T-helper 1 cell treated with Interleukin-12 subunit alpha and Interleukin-12 subunit beta and Interleukin-4 antibody, amounts not matched to agents 30 ng/mL and 1 ng/mL, for 36 hours (primary cell): Measurements from ENCODE around the gene MAP3K1. TPM values are rescaled to one million over a fixed set of nuclear protein-coding genes. Genes with fewer than 3 reads are reported as not detected.

Source experiments
- intact Hi-C: fragments of 100-400 bp; cut with micrococcal nuclease; formaldehyde crosslinking; loops from one replicate; pipeline ENCODE4 v1.15.1; 2024
- total RNA-seq: library from RNA; stranded (reverse); gene quantifications from 2 replicates; pipeline ENCODE4 v1.2.3, GENCODE V29; 2022

Gene MAP3K1
- total RNA-seq, 1 donor from 2014 or later: 41.9 TPM

DNA sequence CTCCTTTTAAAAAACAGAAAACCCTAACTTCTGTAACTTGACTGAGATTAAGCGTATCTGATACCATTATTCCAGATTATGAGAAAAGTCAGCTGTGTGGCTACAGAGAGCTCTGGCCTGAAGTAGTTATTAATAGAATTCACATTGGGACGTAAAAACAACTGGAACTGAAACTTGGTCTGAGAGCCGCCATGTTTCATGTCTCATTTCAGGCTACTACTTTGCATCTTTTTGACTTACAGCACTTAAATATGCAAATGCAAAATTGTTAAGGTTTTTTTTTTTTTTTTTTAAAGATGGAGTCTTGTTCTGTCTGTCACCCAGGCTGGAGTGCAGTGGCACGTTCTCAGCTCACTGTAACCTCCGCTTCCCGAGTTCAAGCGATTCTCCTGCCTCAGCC, 25.2 kb downstream of the MAP3K1 start:
- intact Hi-C loops: no loop called here

DNA sequence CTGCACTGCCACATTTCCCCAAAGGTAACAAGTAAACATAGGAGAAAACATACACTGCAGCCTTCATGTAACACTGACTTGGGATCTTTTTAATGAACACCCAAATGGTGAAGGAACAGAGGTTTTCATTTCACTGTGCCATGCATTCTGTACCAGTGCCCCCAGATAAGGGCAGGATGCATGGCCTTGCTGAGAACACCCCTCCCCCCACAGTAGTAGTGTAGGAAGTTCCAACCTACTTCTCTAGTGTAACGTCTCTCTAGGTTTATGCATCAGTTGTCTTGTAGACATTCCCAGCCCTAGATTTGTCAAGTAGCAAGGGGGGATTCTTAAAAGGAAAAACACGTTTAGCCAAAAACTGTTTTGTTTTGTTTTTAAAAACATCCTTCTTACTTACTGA, 29.9 kb downstream of the MAP3K1 start:
- intact Hi-C loops: no loop called here

DNA sequence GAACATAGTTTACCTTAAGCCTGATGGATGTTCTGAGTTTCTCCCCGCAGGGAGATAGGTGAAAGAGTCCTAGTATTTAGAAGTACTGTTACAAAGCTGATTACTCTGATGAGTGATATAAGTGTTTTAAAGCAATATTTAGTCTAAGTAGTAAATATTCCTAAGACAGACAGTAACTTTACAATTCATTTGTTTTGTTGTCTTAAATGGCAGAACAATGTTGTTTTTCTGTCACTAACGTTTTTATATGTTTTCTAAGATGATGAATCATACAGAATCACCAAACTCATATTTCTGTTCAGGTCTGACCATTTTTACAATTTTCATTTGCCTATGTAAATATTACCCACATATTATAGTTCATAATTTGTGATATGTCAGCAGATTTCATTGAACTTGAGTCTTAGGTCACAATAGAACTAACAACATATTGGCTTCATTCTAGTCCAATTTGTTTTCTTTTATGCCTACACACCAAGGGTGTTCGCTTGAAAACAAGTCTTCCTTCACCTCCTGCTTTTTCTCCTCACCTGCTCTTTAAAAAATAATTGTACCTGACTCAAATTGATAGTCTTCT, 30.6 kb downstream of the MAP3K1 start:
- intact Hi-C loops: no loop called here

DNA sequence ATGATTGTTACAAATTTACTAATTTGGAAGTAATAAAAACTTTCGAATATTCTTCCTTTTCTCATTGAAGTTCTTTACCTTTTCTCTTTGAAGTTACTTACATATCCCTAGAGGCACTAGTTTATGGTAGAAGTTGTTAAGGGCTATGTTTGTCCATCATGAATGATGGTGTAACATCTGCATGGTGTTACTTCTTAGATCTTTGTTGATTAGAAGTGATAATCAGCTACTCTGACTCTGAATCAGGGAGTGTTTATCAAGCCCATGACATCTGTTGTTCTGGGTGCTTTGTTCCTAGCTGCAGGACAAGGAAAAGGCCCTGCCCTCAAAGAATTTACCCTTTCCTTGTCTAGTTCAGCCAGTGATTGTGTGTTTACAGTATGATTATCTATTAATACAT, 32.9 kb downstream of the MAP3K1 start:
- intact Hi-C loops: no loop called here

DNA sequence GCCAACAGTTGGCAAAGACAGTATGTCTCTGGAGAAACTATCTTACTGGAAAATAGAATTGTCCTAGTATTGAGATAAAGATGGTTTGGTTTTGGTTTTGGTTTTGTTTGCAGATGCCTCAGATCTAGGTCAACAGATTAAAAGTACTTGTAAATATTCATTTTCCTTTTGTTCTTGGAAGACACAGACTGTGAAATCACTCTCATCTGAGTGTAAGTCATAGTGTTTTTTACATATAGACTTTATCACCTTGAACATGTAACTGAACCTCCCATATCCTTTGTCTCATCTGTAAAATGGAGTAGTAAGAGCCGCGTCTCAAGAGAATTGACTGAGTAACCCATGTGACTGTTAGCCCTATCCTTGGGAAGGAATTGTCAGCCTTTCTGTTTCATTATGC, 34.3 kb downstream of the MAP3K1 start:
- intact Hi-C loops: loop anchor here (5.0 kb wide), 1 partner anchor 577 kb away; no protein-coding TSS in a partner anchor

DNA sequence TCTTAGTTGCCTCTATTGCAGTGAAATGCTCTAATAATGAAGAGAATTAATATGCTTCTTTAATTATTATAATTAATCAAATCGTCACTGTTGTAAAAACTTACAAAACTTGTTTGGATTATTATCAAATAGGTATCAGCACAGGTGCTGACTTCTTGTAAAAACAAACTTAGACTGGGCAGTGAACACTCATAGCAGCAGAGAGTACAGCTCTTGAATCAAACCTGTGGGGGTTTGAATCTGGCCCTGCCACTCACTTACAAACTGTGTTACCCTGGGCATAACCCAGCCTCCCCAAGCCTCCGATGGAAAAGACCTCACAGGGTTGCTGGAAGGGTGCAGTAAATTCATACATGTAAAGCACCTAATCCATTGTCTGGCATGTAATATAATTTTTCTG, 35.1 kb downstream of the MAP3K1 start:
- intact Hi-C loops: loop anchor here (5.0 kb wide), 1 partner anchor 578 kb away; no protein-coding TSS in a partner anchor

DNA sequence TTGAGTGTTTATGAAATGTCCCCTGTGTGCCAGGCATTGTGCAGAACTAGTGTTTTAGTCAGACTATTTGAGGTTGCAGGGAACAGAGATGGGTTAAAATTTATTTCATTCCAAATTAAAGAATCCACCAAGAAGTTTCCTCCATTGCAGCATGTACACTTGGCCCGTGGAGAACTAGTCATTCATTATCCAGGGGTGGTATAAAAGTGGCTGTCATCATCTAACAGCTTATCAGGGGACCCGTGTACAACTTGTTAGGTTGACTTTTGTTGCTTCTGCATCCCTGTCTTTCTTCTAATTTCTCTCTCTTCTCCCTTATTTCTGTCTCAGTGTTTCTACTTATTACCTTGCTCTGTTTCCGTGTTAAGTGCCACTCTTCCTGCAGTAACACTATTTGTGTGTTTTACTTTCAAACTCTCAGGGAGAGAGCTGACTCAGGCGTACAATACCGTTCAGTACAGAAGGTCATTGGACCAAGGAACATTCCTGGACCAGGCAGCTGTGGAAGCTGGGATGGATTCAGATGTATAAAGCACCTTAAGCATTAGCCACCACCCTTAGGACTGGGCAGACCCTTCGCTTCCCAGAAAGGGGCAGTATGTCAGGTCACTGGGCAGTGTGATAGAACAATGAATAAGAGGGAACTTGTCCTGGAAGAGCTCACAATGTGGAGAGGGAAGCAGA, 36.1 kb downstream of the MAP3K1 start:
- intact Hi-C loops: loop anchor here (5.0 kb wide), 1 partner anchor 579 kb away; no protein-coding TSS in a partner anchor

DNA sequence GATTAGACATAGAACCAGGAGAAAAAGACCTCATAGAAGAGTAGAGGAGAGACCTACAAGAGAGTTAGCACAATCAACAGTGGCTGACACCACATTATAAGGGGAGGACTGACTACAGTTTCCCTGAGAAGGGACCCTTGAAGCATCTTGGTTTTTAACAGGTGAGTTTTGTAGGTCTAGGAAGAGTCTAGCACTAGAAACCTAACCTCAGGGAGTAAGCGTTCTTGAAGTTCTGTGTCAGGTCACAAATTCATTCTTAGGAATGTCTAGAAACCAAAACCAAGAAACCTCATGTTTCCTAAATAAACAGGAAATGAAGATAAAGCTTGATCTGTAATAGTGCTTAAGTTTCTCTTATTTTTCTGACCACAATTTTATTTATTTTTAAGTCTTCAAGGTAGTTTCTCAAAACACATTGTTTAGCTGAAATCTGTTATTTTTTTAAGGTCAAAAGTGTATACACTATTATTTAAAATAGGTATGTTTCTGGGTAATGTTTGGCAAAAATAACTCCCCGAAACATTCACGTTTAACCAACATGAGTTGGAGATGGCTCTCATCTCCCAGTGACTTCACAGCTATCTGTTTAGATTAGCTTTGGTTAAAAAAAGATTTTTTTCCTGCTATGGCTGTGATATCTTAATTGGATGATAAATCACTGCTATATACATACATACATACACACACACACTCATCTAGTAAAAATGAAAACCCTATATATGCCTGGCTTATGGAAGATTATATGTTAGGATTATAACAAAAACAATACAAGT, 37.1 kb downstream of the MAP3K1 start:
- intact Hi-C loops: loop anchor here (5.0 kb wide), 1 partner anchor 580 kb away; no protein-coding TSS in a partner anchor

DNA sequence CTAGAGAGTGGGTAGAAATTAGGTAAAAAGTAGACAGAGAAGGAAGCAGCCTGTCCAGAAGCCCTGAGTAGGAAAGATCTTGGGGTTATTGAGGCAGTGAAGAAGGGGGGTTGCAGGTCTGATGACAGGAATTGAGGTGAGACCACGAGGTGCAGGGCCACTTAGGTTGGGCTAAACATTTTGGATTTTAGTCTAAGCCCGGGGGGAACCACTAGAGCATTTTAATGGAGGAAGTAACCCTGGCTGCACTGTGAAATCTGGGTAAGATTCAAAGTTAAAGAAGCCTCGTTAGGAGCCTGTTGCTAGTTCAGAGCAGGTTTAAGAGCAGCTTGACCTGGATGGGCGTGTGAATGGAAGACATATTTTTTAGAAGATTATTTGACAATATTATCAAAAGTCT, 38.3 kb downstream of the MAP3K1 start:
- intact Hi-C loops: loop anchor here (5.0 kb wide), 1 partner anchor 581 kb away; no protein-coding TSS in a partner anchor

DNA sequence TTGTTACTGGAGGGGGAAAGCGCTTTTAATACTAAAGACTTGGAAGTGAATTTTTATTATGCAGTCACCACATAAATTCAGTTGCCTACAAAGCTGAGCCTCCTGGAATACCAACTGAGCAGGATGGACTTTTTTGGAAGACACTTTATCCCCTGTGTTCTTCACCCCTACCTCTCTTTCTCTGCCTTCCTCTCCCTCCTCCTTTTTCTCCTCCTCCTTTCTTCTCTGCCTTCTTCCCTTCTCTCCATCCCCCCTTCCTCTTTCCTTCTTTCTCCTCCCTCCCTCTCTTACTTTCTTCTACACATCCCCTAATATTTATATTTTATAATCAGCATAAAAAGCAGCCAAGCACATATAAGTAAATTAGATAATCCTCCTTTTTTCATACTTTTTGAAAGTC, 39.6 kb downstream of the MAP3K1 start:
- intact Hi-C loops: loop anchor here (5.0 kb wide), 1 partner anchor 583 kb away; no protein-coding TSS in a partner anchor

DNA sequence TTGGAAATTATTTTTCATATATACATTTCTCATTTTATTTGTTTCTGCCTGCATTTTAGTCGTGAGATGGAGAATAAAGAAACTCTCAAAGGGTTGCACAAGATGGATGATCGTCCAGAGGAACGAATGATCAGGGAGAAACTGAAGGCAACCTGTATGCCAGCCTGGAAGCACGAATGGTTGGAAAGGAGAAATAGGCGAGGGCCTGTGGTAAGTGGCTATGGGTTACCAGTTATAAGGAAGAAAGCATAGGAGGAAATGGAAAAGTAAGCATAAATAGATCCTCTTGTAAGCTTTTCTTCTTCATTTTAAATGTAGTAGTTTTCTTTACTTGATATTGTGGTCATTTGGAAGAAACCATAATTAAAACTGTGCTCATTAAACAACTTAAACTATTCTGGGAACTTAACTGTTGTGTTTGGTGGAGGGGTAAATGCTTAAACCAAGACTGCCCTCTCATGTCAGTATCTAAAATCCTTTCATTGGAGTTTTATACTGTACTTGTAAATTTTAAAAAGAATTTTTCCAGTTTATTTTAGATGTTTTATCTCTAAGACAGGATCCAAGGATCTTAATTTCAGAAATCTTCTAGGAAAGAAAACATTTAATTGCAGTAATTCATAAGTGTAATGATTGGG, 41.3 kb downstream of the MAP3K1 start:
- intact Hi-C loops: no loop called here

DNA sequence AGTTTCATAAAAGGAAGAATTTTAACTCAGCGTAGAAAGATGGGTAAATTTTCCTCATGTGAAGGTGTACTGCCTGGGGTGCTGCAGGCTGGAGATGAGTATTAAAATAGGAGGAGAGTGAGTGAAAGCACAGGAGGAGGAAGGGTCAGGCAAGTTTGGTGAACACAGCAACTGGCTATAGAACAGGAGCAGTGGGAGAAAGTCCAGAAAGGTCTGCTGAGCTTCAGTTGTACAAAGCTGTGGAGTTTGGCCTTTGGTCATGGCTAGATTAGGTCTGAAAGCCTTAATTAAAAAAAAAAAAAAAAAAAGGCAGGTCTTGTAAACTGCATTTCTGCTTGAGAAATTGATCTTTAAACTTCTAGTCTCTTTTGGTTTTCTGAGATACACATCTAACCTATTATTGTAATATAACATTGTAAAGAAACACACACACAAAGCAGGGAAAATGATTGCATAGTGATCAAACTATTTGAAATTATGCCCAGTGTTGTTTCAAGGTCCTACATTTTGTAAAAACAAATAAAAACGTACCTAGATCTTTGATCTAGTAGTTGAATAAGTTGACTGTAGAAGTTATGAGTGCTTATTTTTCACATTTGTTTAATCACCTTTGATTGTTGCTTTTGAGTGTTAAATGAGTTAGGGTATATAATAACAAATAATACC, 43.6 kb downstream of the MAP3K1 start:
- intact Hi-C loops: no loop called here

DNA sequence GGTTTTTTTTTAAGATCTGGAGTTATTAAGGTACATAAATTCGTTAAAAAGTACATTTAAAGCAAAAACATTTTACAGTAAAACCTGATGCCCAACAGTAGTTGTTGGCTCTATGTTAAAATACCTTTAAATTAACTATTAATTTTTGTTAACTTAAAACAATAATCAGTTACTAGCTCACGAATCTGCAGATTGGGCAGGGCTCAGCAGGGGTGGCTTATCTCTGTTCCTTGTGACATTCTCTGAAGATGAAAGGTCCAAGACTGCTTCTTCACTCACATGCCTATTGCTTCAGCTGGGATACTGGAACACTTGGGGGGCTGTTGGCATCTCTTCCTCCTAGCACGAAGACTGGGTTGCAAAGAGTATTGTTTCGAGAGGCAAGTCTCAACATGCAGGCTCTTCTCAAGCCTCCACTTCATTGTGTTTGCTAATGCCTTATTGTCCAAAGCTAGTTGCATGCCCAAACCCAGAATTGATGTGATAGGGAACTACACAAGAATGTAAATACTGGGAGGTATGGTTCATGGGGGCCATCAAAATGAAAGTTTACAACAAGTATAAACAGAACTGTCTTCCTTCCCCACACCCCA, 46.6 kb downstream of the MAP3K1 start:
- intact Hi-C loops: no loop called here

DNA sequence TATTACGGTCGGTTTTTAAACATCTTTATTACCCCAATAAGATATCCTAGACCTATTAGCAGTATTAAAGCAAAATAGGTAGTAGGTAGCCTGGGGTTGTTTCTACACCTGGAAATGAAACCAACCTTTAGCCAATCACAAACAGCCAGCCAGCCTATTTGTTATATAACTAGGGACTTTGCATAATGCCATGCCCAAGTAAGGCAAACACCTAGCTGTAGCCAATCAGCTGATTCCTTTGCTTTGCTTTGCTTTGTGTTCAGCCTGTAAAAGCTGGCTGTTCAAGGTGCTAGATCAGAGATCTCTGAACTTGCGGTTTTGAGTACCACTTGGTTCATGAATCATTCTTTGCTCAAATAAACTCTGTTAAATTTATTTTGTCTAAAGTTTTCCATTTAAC, 47.6 kb downstream of the MAP3K1 start:
- intact Hi-C loops: no loop called here

DNA sequence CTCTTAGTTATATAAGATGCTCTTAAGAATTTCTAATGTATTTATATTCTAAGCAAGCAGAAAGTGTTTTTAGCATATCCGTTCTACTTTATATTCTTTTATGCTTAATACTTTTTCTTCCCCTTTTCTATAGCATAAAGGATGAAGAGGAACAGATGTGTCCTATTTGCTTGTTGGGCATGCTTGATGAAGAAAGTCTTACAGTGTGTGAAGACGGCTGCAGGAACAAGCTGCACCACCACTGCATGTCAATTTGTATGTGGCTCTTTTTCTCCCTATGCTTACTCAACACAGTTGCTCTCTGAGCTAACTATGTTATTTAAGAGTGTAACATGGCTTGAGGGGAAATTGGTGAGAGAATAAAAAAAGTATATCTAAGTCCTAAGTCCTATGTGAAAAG, 56.4 kb downstream of the MAP3K1 start:
- intact Hi-C loops: no loop called here

DNA sequence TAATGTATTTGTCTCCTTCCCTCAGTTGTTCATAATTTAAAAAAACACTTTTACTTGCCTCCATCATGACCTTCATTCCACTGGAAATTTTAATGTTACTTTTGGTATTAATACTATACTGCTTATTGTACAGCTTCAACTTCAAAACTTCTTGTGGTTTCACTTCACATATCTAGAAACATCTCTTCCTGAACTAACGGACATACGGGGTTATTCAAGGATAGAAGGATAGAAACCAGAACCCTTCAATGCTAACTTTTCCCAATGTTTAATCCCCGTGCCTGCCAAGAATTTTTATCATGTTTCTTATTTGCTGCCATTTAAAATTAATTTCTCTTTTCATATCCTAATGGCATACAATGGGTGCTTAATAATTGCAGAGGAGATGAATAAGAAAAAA, 57.7 kb downstream of the MAP3K1 start:
- intact Hi-C loops: no loop called here

DNA sequence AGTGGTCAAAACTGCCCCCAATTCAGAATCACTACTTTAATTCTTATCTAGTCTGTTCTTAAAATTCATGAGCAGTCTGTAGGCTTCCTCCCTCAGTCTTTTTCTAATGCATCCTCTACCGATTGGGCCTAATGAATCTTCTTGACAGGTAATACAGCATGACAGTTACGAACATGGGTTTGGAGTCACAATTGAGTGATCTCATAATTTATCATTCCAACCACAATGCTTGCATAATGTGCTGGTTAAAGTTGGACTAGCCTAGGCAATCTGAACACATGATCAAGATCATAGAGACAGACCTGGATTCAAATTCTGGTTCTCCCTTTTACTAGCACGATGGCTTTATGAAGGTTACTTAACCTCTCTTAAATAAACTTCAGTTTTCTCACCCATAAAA, 61.0 kb downstream of the MAP3K1 start:
- intact Hi-C loops: no loop called here

DNA sequence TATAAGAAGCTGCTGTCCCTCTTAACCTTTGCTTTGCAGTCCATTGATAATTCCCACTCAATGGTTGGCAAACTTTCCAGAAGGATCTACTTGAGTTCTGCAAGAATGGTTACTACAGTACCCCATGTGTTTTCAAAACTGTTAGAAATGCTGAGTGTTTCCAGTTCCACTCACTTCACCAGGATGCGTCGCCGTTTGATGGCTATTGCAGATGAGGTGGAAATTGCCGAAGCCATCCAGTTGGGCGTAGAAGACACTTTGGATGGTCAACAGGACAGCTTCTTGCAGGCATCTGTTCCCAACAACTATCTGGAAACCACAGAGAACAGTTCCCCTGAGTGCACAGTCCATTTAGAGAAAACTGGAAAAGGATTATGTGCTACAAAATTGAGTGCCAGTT, 66.2 kb downstream of the MAP3K1 start:
- intact Hi-C loops: no loop called here

DNA sequence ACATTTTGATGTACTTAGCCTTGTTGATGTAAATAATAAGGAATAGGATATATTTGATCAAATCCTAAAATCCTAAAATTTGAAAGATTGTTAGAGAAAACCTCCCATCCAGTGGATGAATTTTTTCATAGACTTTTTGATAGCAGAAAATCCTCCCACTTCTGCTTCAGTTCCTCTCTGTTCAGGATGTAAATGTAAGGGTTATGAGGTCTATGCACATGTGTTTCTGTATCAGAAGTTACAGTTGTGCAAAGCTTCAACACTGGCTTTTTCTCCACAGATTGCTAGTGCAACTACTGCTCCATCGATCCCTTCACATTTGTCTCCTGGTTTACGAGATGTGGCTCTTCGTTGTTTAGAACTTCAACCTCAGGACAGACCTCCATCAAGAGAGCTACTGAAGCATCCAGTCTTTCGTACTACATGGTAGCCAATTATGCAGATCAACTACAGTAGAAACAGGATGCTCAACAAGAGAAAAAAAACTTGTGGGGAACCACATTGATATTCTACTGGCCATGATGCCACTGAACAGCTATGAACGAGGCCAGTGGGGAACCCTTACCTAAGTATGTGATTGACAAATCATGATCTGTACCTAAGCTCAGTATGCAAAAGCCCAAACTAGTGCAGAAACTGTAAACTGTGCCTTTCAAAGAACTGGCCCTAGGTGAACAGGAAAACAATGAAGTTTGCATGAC, 78.1 kb downstream of the MAP3K1 start:
- intact Hi-C loops: no loop called here

DNA sequence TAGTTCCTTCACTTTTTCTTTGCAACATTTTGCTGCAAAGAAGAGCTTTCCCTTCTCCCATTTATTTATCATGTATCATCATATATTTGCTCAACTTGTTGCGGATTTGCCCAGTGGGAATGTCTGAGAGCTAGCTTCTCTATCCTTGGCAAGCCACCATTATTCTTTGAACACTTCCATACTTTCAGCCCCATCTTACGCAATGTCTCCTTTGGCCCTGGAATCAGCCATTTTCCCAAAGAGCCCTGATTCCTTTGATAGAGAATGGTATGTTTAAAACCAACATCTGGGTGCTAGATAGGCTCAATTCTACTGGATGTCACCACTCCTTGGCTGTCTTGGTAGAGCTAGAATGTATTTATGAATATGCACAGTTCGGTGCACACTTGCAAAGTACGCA, 81.4 kb downstream of the MAP3K1 start:
- intact Hi-C loops: no loop called here
